Gastrocnemius medialis (tissue), 4 donors: ENCODE results near the gene FOLR1.

ENCODE experiments used
- POLR2A ChIP-seq, 2 donors: fragments of 450-650 bp; IDR thresholded peaks; one replicate each; pipeline ENCODE4 v1.6.1; 2017; ENCODE audit warnings: antibody characterized with exemption in 2 of 2, mild to moderate bottlenecking in 2 of 2, moderate library complexity in 2 of 2
- TF ChIP-seq, protein P1 (sequence below), 5 experiments: fragments of 450-650 bp in 3 of 5; fragments of 200-600 bp in 2 of 5; sonication (generic) in 2 of 5; IDR thresholded peaks in 4 of 5; conservative IDR thresholded peaks in 1 of 5; 1 replicate in 4 of 5; 2 replicates in 1 of 5; pipeline ENCODE4 v1.5.1; 2016 to 2019; ENCODE audit warnings: antibody characterized with exemption in 5 of 5, mild to moderate bottlenecking in 3 of 5, moderate library complexity in 3 of 5

- TF ChIP-seq, protein P1, sequence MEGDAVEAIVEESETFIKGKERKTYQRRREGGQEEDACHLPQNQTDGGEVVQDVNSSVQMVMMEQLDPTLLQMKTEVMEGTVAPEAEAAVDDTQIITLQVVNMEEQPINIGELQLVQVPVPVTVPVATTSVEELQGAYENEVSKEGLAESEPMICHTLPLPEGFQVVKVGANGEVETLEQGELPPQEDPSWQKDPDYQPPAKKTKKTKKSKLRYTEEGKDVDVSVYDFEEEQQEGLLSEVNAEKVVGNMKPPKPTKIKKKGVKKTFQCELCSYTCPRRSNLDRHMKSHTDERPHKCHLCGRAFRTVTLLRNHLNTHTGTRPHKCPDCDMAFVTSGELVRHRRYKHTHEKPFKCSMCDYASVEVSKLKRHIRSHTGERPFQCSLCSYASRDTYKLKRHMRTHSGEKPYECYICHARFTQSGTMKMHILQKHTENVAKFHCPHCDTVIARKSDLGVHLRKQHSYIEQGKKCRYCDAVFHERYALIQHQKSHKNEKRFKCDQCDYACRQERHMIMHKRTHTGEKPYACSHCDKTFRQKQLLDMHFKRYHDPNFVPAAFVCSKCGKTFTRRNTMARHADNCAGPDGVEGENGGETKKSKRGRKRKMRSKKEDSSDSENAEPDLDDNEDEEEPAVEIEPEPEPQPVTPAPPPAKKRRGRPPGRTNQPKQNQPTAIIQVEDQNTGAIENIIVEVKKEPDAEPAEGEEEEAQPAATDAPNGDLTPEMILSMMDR (IDR thresholded peaks at IDR 0.05 in 4 of 5, conservative IDR thresholded peaks at IDR 0.05 in 1 of 5): no peak
- TF ChIP-seq POLR2A (IDR thresholded peaks at IDR 0.05): no peak
Measured at GRCh38 chr11:72241291-72241781, 49.4 kb downstream of the FOLR1 start.
